GM19372 (cell line): ENCODE results near the gene COA4.

Source experiments
- ATAC-seq: cut with Tn5 transposase; IDR thresholded peaks from one replicate; pipeline ENCODE4 v1.9.1; 2021; ENCODE audit warnings: mild to moderate bottlenecking, low read depth, moderate library complexity; ENCODE audit not compliant: unreplicated experiment

Gene COA4

DNA sequence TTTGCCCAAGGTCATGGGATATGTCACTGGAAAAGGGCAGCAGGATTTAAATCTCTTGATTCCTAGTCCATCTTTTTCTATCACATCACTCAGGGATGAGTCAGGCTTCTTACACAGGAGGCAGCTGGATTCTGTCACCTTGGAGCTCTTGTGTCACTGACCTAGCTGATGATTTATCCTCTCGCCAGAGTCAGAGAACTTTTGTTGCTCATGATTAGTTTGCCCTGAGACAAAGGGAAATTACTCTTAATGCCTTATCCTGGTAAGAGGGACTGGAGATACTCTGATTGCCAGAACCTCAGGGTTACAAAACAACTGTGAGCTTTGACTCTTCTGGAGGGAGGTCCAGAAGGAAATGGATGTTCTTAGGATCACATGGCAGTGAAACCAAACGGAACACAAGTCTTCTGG, 10.1 kb downstream of the COA4 start:
- no peak for ATAC-seq

- no peak for ATAC-seq
Observed at GRCh38 chr11:73866095-73866579, 10.5 kb downstream of the COA4 start.

DNA sequence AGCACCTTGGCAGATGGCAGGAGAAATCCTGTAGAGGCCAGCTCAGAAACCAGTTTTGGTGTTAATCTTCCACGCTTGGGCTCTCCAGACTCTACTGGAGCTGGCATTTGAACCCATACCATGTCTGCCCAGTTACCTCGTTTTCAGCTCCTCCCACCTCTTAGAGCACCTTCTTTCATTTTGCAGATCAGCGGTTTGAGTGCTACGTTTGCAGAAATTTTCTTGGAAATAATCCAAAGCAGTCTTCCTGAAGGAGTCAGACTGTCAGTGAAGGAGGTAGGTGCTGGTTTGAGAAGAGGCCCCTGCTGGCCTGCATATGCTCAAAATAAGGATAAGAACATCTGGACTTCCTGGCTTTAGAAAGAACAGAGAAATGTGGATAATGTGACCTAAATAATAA, 13.7 kb downstream of the COA4 start:
- ATAC-seq = no peak

DNA sequence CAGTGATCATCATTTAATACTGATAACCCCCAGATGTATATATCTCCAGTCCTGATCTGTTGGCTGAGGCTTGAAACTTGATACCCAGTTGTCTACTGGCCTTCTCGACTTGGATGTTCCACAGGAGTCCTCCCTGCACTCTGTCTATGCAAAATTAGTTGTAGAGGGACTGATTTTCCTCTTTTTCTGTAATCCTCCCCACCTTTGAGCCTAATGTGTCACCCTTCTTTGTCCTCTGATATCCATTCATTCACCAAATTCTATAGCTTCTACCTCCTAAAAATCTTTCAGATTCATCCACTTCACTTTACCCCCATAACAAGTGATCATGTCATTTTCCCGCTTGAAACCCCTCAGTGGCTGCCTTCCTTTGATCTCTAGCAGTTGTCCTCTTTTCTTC, 16.4 kb downstream of the COA4 start:
- no peak for ATAC-seq

DNA sequence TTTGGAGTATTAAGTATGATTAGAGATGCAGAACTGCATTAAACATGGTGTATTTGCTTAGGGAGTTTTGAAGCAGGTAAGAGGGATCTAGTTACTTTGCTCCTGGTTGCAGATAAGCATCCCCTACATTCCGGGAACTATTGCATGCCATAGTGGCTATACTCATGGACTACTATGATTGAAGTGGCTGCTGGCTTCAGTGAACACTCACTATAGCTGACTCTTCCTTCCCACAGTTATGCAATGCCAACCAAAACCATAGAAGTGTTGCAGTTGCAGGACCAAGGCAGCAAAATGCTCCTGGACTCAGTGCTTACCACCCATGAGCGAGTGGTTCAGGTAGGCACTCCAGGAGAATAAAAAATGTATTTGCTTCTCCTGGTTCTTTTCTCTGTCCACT, 17.0 kb downstream of the COA4 start:
- no peak for ATAC-seq

DNA sequence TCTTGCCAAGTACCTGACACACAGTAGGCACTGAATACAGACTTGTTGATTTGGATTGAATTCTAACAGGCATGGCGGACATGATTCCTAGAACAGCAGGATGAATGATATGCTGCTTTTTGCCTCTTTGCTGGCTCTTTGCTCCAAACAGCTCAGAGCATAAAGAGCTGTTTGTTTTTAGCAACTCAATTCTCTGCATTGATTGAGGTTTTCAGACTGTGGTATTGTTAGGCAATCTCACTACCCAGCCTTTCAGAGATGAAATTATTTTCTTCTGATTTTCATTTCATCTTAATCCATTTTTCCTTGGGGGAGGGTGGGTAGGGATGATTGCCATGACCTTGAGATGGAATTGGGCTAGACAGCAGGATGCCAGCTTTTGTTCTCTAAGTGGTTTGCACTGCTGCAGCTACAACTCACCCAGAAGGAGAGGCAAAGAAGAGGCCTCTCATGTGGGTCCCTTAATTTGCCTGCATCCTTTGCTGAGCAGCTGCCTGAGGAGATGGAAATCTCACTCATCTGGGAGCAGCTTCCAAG, 20.5 kb downstream of the COA4 start:
- ATAC-seq = no peak

- no peak for ATAC-seq
Observed at GRCh38 chr11:73854680-73855079, 22.0 kb downstream of the COA4 start.

GRCh38 chr11:73852049-73852448, 24.6 kb downstream of the COA4 start:
- ATAC-seq = no peak

- ATAC-seq = no peak
Observed at GRCh38 chr11:73851046-73851764, 25.4 kb downstream of the COA4 start.

- ATAC-seq = no peak
Observed at GRCh38 chr11:73839123-73839457, 37.6 kb downstream of the COA4 start.

DNA sequence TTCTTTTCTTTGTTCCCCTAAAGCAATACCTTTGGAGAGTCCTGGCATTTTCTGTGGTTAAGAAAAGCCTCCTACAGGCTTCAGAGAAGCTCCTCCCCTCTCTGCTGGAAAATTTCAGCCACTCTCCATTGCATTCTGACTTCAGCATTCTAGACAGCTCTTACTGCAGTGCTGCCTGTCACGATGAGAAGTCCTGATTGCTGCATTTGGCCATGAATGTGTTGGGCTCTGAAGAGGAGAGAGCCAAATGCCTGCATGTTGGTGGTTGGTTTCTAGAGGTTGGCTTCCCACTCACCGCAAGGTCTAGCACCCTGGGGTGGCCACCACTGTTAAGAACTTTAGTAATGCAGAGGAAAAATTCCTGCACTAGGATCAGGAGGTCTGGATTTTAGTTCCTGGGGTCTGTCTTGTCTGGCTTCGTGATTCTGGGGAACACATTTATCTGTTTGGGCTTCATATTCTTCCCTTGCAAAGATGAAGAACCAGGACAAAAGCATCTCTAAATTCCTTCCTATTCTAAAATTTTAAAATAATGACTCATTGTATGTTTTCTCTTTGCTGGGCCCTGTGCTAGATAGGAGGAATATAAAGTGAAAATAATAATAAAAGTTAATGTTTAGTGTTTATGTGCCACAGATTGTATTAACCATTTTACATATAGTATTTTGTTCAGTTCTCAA, 38.1 kb downstream of the COA4 start:
- ATAC-seq = no peak

- ATAC-seq = no peak
Observed at GRCh38 chr11:73833067-73833466, 43.6 kb downstream of the COA4 start.

- ATAC-seq = no peak
Observed at GRCh38 chr11:73830261-73830660, 46.4 kb downstream of the COA4 start.
